ENCODE results near the gene YEATS4. TPM values are rescaled to one million over a fixed set of nuclear protein-coding genes. Genes with fewer than 3 reads are reported as not detected.

Gene YEATS4
- polyA plus RNA-seq, 3 donors = 6.6 to 20.9 (median 16.0) TPM

GRCh38 chr12:69343885-69344612 is 15.5 kb upstream of the YEATS4 start:
- Mint-ChIP-seq H3K4me3 (peak overlapping the region; percentile 63 to 85), H3K27me3 (ENCODE audit: low read depth in 3 of 3) (no peaks in the 10 kb centered on the region), H3K36me3 (peaks cover 0 to 2% of the 10 kb centered on the region in 2 donors), H3K4me1 (peaks cover 78% of the 10 kb centered on the region), H3K9me3 (peaks cover 0 to 2% (median 0%) of the 10 kb centered on the region in 7 donors), H3K27ac (peak overlapping the region; percentile 78 to 98 (median 95))
- Histone ChIP-seq H3K9me3 (replicated peaks in 1 of 2; ENCODE audit: control insufficient read depth in 1 of 2, insufficient read depth in 1 of 2, low read length in 2 of 2) (no peaks in the 10 kb centered on the region), H4K20me1 (ENCODE audit: insufficient read depth, low read length) (peaks cover 8% of the 10 kb centered on the region), H2AFZ (ENCODE audit: insufficient read depth, low read depth, low read length, poor library complexity, severe bottlenecking) (no peak overlapping the region), H3K27me3 (ENCODE audit: control insufficient read depth in 2 of 2, insufficient read depth in 2 of 2, low read length in 2 of 2) (no peaks in the 10 kb centered on the region), H3K4me1 (ENCODE audit: control insufficient read depth in 1 of 2, insufficient read depth in 2 of 2, low read length in 2 of 2) (peaks cover 89 to 90% of the 10 kb centered on the region in 2 donors), H3K79me2 (ENCODE audit: insufficient read depth, low read length) (peaks cover 100% of the 10 kb centered on the region), H3K9ac (ENCODE audit: insufficient read depth, low read length, poor library complexity, severe bottlenecking) (peak overlapping the region; percentile 33), H3K27ac (ENCODE audit: low read depth in 1 of 2, low read length in 2 of 2) (peak overlapping the region; percentile 72 to 85), H3K4me2 (replicated peaks; ENCODE audit: extremely low read depth, low read length, poor library complexity, severe bottlenecking) (peak overlapping the region; percentile 83), H3K36me3 (replicated peaks in 1 of 2; ENCODE audit: control insufficient read depth in 1 of 2, insufficient read depth in 2 of 2, low read length in 2 of 2) (no peaks in the 10 kb centered on the region), H3K4me3 (replicated peaks in 1 of 3; ENCODE audit: low read depth in 2 of 3, low read length in 3 of 3) (peak overlapping the region; percentile 19 to 72 (median 37))
- no CpG with 5 or more reads among the region's 3 CpGs for WGBS (ENCODE audit: insufficient coverage)
- intact Hi-C loops (cut with micrococcal nuclease) = no loop called here
- DNase-seq = no peak
- TF ChIP-seq, protein P1, sequence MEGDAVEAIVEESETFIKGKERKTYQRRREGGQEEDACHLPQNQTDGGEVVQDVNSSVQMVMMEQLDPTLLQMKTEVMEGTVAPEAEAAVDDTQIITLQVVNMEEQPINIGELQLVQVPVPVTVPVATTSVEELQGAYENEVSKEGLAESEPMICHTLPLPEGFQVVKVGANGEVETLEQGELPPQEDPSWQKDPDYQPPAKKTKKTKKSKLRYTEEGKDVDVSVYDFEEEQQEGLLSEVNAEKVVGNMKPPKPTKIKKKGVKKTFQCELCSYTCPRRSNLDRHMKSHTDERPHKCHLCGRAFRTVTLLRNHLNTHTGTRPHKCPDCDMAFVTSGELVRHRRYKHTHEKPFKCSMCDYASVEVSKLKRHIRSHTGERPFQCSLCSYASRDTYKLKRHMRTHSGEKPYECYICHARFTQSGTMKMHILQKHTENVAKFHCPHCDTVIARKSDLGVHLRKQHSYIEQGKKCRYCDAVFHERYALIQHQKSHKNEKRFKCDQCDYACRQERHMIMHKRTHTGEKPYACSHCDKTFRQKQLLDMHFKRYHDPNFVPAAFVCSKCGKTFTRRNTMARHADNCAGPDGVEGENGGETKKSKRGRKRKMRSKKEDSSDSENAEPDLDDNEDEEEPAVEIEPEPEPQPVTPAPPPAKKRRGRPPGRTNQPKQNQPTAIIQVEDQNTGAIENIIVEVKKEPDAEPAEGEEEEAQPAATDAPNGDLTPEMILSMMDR (IDR thresholded peaks at IDR 0.05) = no peak

GRCh38 chr12:69345077-69345476 is 14.5 kb upstream of the YEATS4 start:
- 88% methylated on average over 2 of the region's 2 CpGs for WGBS (ENCODE audit: insufficient coverage)
- no peak overlapping the region for H3K4me3 Mint-ChIP-seq
- H3K79me2 ChIP-seq (ENCODE audit: insufficient read depth, low read length) = peaks cover 100% of the 10 kb centered on the region
- H3K27ac Mint-ChIP-seq = peak overlapping the region; percentile 58 to 95 (median 81)
- H3K4me2 ChIP-seq (replicated peaks; ENCODE audit: extremely low read depth, low read length, poor library complexity, severe bottlenecking) = no peak overlapping the region
- H2AFZ ChIP-seq (ENCODE audit: insufficient read depth, low read depth, low read length, poor library complexity, severe bottlenecking) = no peak overlapping the region
- peaks cover 3% of the 10 kb centered on the region in 2 donors for H3K36me3 ChIP-seq (replicated peaks in 1 of 2; ENCODE audit: control insufficient read depth in 1 of 2, insufficient read depth in 2 of 2, low read length in 2 of 2)
- TF ChIP-seq, protein P1 (IDR thresholded peaks at IDR 0.05) = no peak
- peaks cover 79% of the 10 kb centered on the region in 2 donors for H3K4me1 ChIP-seq (ENCODE audit: control insufficient read depth in 1 of 2, insufficient read depth in 2 of 2, low read length in 2 of 2)
- peak overlapping the region in 1 of 3 experiments; percentile 72 for H3K4me3 ChIP-seq (replicated peaks in 1 of 3; ENCODE audit: low read depth in 2 of 3, low read length in 3 of 3)
- H3K9me3 ChIP-seq (replicated peaks in 1 of 2; ENCODE audit: control insufficient read depth in 1 of 2, insufficient read depth in 1 of 2, low read length in 2 of 2) = no peaks in the 10 kb centered on the region
- peaks cover 0 to 2% (median 0%) of the 10 kb centered on the region in 7 donors for H3K9me3 Mint-ChIP-seq
- H4K20me1 ChIP-seq (ENCODE audit: insufficient read depth, low read length) = peaks cover 19% of the 10 kb centered on the region
- H3K9ac ChIP-seq (ENCODE audit: insufficient read depth, low read length, poor library complexity, severe bottlenecking) = no peak overlapping the region
- H3K36me3 Mint-ChIP-seq = peaks cover 2 to 4% of the 10 kb centered on the region in 2 donors
- intact Hi-C loops (cut with micrococcal nuclease) = loop anchor here in 1 of 2 donors (5.0 kb wide), 1 partner anchor 53 kb away; no protein-coding TSS in a partner anchor
- H3K4me1 Mint-ChIP-seq = peaks cover 72% of the 10 kb centered on the region
- peak overlapping the region; percentile 60 to 85 for H3K27ac ChIP-seq (ENCODE audit: low read depth in 1 of 2, low read length in 2 of 2)
- no peaks in the 10 kb centered on the region for H3K27me3 Mint-ChIP-seq (ENCODE audit: low read depth in 3 of 3)
- H3K27me3 ChIP-seq (ENCODE audit: control insufficient read depth in 2 of 2, insufficient read depth in 2 of 2, low read length in 2 of 2) = no peaks in the 10 kb centered on the region
- DNase-seq = no peak
